Suprapubic skin (tissue), 3 donors: ENCODE measurements around the gene BMPER.

Source experiments
- CTCF ChIP-seq, 2 donors: fragments of 200-600 bp in 1 of 2; fragments of 450-650 bp in 1 of 2; sonication (generic) in 1 of 2; IDR thresholded peaks; one replicate each; pipeline ENCODE4 v1.5.1; 2016 to 2019; ENCODE audit warnings: antibody characterized with exemption in 2 of 2, mild to moderate bottlenecking in 1 of 2, moderate library complexity in 1 of 2
- POLR2A ChIP-seq, 2 donors: fragments of 450-650 bp; IDR thresholded peaks; one replicate each; pipeline ENCODE4 v1.6.1; 2017; ENCODE audit warnings: antibody characterized with exemption in 2 of 2, mild to moderate bottlenecking in 2 of 2, moderate library complexity in 2 of 2

DNA sequence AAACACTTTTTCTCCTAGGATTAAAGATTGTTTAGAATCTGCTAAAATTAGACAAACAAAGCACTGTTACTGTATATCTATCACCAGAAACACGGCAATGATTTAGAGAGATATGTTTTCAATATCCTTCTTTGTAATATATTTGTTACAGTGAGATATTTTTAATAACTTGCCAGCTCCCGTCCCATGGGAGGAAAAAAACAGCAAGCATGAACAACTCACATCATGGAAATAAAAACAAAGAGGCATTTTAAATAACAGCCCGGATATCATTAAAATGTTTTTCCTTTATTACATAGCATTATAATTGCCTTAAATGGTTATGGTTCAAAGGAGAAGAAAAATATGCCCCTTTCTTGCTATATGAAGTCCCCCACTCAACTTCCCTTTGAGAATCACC is 272.1 kb downstream of the BMPER start:
- TF ChIP-seq CTCF (IDR thresholded peaks at IDR 0.05) (no peak), POLR2A (IDR thresholded peaks at IDR 0.05) (no peak)
